HG03558 (cell line): ENCODE data around the gene SLC33A1.
A peak's percentile ranks its signal among the peaks of the same experiment; 100 is the strongest.
"Not testable (repeated sequence)": the region's sequence is repeated elsewhere in the genome, so short reads cannot be mapped to it uniquely, and the experiment has no call there.

ENCODE experiments used
- ATAC-seq: cut with Tn5 transposase; IDR thresholded peaks from one replicate; pipeline ENCODE4 v1.9.1; 2021; ENCODE audit warnings: moderate number of reproducible peaks; ENCODE audit not compliant: unreplicated experiment; ENCODE audit errors: extremely low read depth

SLC33A1 gene

DNA sequence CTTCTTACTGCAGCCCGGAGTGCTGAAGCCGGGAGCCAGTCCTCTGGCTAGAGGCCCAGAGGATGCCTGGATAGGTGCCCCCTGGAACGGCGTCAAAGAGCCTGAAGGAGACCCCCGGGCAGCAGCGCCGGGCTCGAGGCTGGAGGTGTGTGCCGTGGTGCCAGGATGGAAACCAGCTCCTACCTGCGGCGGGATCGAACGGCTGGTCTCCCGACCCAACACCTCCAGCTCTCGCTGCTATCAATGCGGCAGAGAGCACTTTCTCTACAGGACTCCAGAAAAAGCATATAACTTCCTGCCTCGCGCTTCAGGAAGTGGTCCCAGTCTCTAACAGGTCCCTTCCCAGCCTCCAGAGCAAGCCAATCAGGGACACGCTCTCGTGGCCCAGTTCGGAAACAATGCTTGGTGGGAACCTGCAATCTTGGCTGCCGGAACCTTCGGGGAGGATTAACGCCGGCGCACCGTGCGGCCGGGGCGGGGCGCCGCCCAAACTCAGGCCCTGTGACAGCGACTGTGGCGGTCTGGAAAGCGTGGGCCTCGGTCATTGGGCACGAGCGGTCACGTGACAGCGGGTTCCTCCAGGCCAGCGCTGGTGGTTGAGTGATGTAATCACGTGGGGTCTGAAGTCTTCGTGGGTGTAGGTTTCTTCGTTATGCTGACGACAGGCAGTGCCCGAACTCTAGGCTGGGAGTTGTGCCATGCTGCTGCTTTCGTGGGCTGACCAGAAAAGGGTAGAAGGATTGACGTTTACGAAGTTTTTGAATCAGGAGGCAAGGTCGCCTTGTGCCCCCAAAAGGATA lies at the start of gene SLC33A1:
Gene SLC33A1, minus strand, starts transcription at position 287 of the 800 bp plus-strand sequence. CDS start 430 bp downstream, outside the sequence.
- peak; percentile 92 for ATAC-seq

DNA sequence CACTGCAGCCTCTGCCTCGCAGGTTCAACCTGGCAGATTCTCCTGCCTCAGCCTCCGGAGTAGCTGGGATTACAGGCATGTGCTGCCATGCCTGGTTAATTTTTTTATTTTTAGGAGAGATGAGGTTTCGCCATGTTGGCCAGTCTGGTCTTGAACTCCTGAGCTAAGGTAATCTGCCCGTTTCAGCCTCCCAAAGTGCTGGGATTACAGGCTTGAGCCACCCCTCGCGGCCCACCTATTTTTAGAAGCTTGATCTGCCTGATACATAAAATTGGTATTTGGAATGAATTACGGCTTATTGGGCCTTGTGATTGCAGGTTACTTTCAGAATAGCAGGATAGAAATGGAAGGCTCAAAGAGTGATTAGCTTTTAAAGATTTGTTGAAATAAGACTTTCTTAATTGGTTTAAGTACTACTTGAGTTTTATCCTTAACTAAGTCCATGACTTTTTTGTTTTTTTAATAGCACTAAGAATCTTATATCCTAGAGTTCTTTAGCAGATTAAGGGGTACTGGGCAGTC lies 41.2 kb upstream of the SLC33A1 start:
- no peak for ATAC-seq

- no peak for ATAC-seq
Observed at GRCh38 chr3:155891321-155891720, 37.1 kb upstream of the SLC33A1 start.

GRCh38 chr3:155890671-155891190 lies 36.5 kb upstream of the SLC33A1 start:
- ATAC-seq = no peak

DNA sequence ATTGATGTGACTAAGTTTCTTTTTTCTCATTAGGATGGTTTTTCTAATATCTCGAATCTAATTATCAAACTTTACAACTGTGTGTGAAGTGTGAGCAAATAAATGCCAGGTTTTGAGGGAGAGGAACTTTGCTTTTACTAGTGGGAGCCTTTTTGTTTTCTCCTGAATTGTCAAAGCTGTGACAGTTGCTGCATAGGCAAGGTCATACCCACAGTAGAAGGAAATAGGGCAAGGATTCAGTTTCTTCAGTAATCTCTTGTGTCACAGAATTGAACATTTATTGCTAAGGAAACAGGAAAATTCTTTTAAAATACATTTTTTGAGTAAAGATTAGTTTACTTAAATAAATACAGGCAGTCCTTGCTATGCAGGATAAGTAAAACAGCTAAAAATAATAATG lies 35.7 kb upstream of the SLC33A1 start:
- ATAC-seq = no peak

- no peak for ATAC-seq
Observed at GRCh38 chr3:155889212-155889611, 35.0 kb upstream of the SLC33A1 start.

DNA sequence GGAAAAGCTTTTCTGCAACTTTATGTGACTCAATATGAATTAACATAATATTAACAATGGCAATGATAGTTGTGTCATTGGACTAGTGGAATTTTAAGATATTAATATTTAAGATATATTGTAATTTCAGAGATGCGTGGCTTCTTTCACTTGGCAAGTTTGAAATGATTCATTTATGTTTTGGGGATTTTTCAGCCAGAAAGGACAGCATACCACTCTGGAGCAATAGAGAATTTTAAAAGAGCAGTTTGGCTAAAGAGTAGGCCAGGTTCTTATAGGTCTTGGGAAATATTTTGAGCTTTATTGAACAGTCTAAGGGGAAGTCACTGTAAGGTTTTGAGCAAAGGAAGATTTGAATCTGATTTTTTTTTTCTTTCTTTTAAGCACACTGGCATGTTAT lies 32.7 kb upstream of the SLC33A1 start:
- no peak for ATAC-seq

GRCh38 chr3:155886348-155886747 lies 32.1 kb upstream of the SLC33A1 start:
- ATAC-seq = not testable (repeated sequence)

DNA sequence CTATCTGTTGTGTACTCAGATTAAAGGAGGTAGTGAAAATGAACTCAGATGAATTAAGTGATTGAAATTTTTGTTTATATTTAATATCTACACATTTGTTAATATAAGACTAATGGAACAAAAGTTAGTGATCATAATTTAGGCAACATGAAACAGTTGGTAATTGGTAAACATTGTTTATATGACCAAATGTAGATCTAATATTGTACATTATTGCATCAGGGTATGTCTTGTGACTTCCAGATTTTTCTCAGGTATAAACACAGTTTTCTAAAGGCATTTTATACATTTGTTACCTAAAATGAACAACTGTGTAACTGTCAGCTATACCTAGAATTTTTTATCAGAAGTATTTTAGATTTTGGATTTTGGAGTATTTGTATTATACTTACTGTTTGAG lies 31.1 kb upstream of the SLC33A1 start:
- no peak for ATAC-seq

GRCh38 chr3:155884292-155884691 lies 30.1 kb upstream of the SLC33A1 start:
- no peak for ATAC-seq

GRCh38 chr3:155880286-155880685 lies 26.1 kb upstream of the SLC33A1 start:
- ATAC-seq = no peak

DNA sequence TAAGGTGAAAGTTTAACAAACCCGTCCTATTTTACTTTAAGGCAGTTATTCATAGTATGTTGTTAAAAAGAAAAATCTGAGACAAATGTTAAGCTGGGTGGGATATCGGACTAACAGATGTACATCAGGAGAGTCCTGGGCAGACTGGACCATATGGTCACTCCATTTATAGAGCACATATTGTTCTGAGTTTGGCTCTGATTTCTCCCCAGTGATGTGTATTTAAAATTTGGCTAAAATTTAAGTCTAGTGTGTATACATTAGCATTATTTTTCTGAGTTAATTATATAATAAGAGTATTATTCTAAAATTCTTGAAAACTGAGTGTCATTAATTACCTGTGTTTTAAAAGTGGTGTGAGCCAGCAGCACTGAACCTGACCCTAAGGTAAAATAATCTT lies 22.3 kb upstream of the SLC33A1 start:
- no peak for ATAC-seq

- no peak for ATAC-seq
Observed at GRCh38 chr3:155876037-155876436, 21.8 kb upstream of the SLC33A1 start.

- no peak for ATAC-seq
Observed at GRCh38 chr3:155872904-155873646, 18.8 kb upstream of the SLC33A1 start.

DNA sequence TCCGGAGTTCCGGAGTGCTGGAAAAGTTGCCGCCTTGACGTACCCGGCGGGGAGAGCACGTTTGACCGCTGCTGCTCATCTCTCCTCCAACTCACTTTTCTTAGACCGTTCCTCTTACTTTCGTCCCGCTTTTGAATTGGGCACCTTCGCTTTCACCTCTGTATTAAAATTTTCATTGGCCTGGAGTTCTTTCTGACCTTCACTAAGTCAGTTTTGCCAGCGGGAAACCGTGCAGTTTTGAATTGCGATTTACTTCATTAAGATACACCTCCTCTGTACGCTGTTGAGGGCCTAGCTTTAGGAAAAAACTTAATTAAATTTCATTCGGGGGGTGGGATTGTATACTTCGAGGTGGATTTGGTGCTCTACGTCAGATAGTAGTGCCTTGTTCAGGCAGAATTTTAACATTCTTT lies 17.5 kb upstream of the SLC33A1 start:
- peak; percentile 0 for ATAC-seq

DNA sequence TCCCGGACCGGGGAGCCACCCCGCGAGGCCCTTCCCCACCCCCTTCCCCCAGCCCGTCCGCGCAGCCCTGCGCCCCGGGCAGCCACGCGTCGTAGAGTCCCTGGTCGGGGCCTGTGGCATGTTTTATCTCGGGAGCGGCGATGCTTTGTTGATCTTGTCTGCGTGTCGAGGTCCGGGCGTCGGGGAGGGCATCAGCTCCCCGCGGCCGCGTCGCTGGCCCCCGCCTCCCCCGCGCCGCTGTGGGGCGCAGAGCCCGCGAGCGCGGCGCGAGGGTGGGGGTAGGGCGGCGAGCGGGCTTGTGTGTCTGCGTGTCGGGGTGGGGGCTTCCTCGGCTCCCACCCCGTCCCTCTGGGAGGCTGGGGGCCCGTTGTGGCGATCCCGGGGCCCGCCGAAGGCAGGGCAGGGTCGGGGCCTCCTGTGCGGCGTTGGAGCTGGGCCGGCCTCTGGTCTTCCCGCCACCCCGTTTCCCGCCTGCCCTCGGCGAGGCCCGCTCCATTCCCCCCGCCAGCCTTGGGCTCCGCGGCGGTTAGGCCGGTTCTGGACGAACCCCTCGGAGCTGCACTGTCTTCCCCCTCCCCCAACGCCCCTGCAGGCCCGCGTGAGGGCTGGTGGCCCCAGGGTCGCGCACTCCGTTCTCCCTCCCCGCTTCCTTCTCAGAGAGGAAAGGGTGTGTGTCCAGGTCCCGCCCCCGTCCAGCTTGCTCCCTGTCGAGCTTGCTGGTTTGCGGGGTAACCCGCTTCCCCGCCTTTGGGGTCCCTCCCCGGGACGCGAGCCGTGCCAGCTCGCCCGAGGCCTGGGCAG lies 16.9 kb upstream of the SLC33A1 start:
- ATAC-seq = peak; percentile 11

- ATAC-seq = peak; percentile 90
Observed at GRCh38 chr3:155870133-155870944, 16.1 kb upstream of the SLC33A1 start, which contains the start of gene GMPS. TSS of gene GMPS (plus strand) at chr3:155870650. CDS start at chr3:155870871, 221 bp downstream.

DNA sequence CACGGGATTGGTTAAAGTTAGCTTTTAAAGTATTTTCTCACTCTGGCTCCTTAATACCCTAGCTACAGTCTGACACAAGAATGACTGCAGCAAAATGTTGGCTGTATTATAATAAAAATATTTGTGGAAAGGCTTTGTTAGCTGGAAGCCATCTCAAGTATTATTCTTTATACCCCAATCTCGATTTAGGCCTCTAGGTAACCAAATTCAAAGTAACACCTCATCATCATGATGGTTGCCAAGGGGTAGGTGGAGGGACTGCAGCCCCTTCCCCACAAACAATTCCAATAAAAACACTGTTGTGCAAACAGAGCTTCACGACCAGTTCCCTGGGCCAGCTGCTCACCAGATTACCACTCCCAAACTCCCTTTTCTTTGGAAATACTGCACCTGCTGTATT lies 15.5 kb upstream of the SLC33A1 start:
- no peak for ATAC-seq

- no peak for ATAC-seq
Observed at GRCh38 chr3:155863072-155863784, 9.0 kb upstream of the SLC33A1 start.
